Pancreas (tissue), 10 donors: Measurements from ENCODE around the gene DIAPH1. TPM values are rescaled to one million over a fixed set of nuclear protein-coding genes. Genes with fewer than 3 reads are reported as not detected.

Experiments used
- ATAC-seq, 4 donors: fragments of 200-7000 bp; cut with Tn5 transposase; one replicate each; pipeline versions ENCODE4 v1.8.0 to v1.9.1; 2020; ENCODE audit warnings: mild to moderate bottlenecking in 4 of 4, moderate library complexity in 4 of 4
- DNase-seq, 6 donors: peaks; one replicate each; pipeline ENCODE4 v3.0.0-alpha.2; 2020
- FAIRE-seq: peaks from 2 replicates; lab custom pipeline; 2012; peaks lifted over from hg19 to GRCh38; lab: Jason Lieb, UNC
- H3K27ac ChIP-seq, 4 donors: fragments of 200-600 bp; sonication (generic); 1 replicate in 3 of 4; 2 replicates in 1 of 4; pipeline versions ENCODE4 v1.5.0 to v1.8.0; 2020
- H3K27me3 ChIP-seq, 4 donors: fragments of 200-600 bp; one replicate each; pipeline ENCODE4 v1.8.0; 2021
- H3K36me3 ChIP-seq, 3 donors: fragments of 200-600 bp; sonication (generic) in 1 of 3; one replicate each; pipeline versions ENCODE4 v1.5.0 to v1.8.0; 2020 to 2021
- H3K4me1 ChIP-seq, 3 donors: fragments of 200-600 bp; one replicate each; pipeline ENCODE4 v1.8.0; 2021
- H3K4me3 ChIP-seq, 4 donors: fragments of 200-600 bp; sonication (generic) in 2 of 4; one replicate each; pipeline versions ENCODE4 v1.5.0 to v1.8.0; 2020 to 2021
- H3K9me3 ChIP-seq, 4 donors: fragments of 200-600 bp; one replicate each; pipeline ENCODE4 v1.8.0; 2021
- WGBS, 2 donors: extraction: QIAGEN DNeasy Blood & Tissue Kit; methylation state at CpG; one replicate each; pipeline ENCODE4 v1.1.7; 2013; 5-methylcytosine and 5-hydroxymethylcytosine counted together
- intact Hi-C, 3 donors: fragments of 100-400 bp; cut with DNase I; formaldehyde crosslinking; loops; one replicate each; pipeline versions ENCODE4 v1.11.1 to v1.14.2; 2022
- polyA plus RNA-seq, 2 donors: library from polyadenylated mRNA; stranded (reverse); fragments of 200-250 nt; gene quantifications; one replicate each; pipeline ENCODE4 v1.2.3, GENCODE V29; 2013
- total RNA-seq, 6 donors: library from RNA; stranded (reverse); fragmentation: NEBNext Ultra II Directional in 4 of 6; extraction: Animal tissue kit (Norgen Biotek cat#: 25700) in 4 of 6; gene quantifications; one replicate each; pipeline versions ENCODE4 v1.2.1 to v1.2.4, GENCODE V29; 2021 to 2023
- TF ChIP-seq, protein P1 (sequence below), 4 donors: fragments of 200-600 bp; sonication (generic) in 3 of 4; IDR thresholded peaks; one replicate each; pipeline versions ENCODE4 v1.5.0 to v1.8.0; 2021; ENCODE audit warnings: antibody characterized with exemption in 4 of 4
- donor health status: healthy with polysubstance abuse.
- donor health status: DM: no; HTN: no; CAD: no; lungs with moderate emphysema.
- donor health status: DM: no; HTN: no; CAD: no.
- donor health status: control.
- donor health status: control.
- donor health status: Bipolar disorder and iron deficiency.
- donor health status: DM: yes; HTN: yes; CAD: no.
- donor health status: DM: no; HTN: no; CAD: no.
- donor health status: DM: no; HTN: no; CAD: no.
- donor health status: DM: yes; HTN: yes; CAD: no.

The DIAPH1 gene
- total and polyA plus RNA-seq, 8 donors = 28.9 to 72.7 (median 56.5) TPM

DNA sequence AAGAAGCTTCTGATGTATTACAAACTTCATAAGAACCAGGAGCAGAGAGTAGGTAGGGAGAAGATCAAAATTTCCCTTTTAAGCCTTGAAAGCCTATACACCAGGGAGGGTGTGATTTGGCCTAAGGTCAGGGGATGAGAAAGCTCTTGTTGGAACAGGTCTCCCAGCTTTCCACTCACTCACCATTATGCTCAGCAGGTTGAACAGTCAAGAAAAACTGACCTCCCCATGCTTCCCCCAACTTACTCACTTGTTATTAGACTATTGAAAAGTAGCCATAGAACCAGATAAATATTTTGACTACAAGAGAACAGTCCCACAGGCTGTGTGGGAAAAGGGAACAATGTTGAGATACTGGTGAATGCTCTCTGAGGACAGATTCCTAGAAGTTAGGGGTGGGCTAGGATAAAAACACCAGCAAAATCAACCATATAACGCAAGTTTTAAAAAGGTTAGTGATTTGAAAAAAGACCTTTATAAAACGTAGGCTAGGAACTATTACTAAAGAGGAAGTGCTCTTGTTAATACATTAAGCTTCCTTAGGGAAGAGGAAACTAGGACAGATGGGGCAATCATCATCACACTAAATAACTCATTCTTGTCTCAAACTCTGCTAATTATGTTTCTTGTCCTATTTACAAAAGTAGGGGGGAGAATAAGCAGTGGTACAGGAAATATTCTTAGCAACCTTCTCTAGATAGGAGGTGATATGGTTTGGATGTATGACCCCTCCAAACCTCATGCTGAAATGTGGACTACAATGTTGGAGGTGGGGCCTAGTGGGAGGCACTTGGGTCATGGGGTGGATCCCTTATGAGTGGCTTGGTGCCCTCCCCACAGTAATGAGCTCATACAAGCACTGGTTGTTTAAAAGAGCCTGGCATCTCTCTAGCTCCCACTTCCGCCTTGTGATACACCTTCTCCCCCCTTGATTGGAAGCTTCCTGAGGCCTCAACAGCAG lies 98.9 kb downstream of the DIAPH1 start:
- H3K4me1 ChIP-seq = peaks cover 0 to 17% (median 0%) of the 10 kb centered on the region in 3 donors
- TF ChIP-seq, protein P1, sequence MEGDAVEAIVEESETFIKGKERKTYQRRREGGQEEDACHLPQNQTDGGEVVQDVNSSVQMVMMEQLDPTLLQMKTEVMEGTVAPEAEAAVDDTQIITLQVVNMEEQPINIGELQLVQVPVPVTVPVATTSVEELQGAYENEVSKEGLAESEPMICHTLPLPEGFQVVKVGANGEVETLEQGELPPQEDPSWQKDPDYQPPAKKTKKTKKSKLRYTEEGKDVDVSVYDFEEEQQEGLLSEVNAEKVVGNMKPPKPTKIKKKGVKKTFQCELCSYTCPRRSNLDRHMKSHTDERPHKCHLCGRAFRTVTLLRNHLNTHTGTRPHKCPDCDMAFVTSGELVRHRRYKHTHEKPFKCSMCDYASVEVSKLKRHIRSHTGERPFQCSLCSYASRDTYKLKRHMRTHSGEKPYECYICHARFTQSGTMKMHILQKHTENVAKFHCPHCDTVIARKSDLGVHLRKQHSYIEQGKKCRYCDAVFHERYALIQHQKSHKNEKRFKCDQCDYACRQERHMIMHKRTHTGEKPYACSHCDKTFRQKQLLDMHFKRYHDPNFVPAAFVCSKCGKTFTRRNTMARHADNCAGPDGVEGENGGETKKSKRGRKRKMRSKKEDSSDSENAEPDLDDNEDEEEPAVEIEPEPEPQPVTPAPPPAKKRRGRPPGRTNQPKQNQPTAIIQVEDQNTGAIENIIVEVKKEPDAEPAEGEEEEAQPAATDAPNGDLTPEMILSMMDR (IDR thresholded peaks at IDR 0.05) = no peak
- H3K9me3 ChIP-seq = no peaks in the 10 kb centered on the region
- no peak overlapping the region for H3K27ac ChIP-seq
- intact Hi-C loops = loop anchor here in 1 of 3 donors (10.0 kb wide), 1 partner anchor 105 kb away; the partner anchor contains the start of genes PCDHGA10 and PCDHGB7
- ATAC-seq (no peak), FAIRE-seq (no peak), DNase-seq (no peak)
- no peak overlapping the region for H3K4me3 ChIP-seq
- H3K27me3 ChIP-seq = no peaks in the 10 kb centered on the region
- peaks cover 0 to 14% (median 5%) of the 10 kb centered on the region in 3 donors for H3K36me3 ChIP-seq
- 85% methylated on average over 3 of the region's 3 CpGs for WGBS, 2 donors

DNA sequence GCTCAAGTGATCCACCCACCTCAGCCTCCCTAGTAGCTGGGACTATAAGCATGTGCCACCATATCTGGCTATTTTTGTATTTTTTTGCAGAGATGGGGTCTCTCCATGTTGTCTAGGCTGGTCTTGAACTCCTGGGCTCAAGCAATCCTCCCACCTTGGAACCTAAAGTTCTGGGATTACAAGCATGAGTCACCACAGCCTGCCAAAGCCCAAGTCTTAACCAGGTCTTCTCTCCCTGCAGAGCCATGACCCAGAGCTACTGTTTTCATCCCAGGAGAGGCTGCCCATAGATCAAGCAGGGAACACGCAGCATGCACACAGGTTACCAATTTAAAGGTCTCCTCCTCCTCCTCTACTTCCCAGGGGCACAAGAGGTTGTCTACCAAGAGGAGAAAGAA lies 100.2 kb downstream of the DIAPH1 start:
- H3K9me3 ChIP-seq = no peaks in the 10 kb centered on the region
- no peak overlapping the region for H3K27ac ChIP-seq
- no peak for ATAC-seq
- H3K36me3 ChIP-seq = peaks cover 0 to 14% (median 5%) of the 10 kb centered on the region in 3 donors
- FAIRE-seq = no peak
- TF ChIP-seq, protein P1 (IDR thresholded peaks at IDR 0.05) = no peak
- 95 to 100% methylated on average over 1 of the region's 1 CpG for WGBS, 2 donors
- intact Hi-C loops = no loop called here
- H3K4me3 ChIP-seq = no peak overlapping the region
- H3K4me1 ChIP-seq = peaks cover 0 to 18% (median 0%) of the 10 kb centered on the region in 3 donors
- DNase-seq = no peak
- no peaks in the 10 kb centered on the region for H3K27me3 ChIP-seq

DNA sequence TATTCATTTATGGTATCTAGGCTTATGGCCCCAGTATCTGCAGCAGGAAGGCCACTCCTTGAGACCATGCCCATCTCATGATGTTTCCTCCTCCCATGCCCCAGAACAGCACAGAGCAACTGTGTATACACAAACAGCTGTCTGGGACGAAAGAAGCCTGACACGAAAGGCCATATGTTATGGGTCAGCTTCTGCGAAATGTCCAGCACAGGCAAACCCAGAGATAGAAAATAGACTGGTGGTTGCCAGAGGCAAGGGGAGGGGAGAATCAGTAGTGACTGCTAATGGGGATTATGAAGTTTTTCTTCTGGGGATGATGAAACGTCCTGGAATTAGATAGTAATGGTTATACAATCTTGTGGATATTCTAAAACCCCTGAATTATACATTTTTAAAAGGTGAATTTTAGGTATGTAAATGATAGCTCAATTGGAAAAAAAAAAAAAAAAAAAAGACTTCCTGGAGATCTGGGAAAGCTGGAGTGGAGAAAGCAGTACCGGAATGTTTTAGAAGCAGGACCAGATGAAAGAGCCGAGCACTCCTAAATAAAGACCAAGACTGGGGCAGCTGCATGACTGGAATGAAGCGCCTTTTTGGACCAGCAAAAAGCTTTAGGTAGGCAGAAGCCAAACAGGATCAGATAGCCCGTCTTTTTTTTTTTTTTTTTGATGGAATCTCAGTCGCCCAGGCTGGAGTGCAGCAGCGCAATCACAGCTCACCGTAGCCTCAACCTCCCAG lies 100.8 kb downstream of the DIAPH1 start:
- intact Hi-C loops = no loop called here

DNA sequence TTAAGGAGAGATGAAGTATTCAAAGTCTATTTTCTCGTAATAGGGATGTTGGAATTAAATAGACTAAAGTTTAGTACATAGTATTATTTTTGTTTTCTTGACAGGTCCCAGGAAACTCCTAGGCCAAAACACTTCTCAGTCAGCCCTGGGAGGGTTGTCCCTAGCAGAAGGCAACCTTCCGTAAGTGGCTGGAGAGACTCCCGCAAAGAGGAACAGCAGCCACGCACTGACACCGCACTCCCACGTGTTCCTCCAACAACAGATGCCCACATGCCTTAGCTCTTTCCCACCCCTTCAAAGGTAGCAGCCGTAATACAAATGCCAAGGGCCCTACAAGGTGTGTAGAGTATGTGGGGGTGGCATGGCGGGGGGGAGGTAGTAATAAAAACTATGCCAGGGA lies 101.5 kb downstream of the DIAPH1 start:
- ATAC-seq (no peak), FAIRE-seq (no peak)
- no peak overlapping the region for H3K27ac ChIP-seq

More for the DNA sequence above, 100.8 kb downstream of the DIAPH1 start:
- FAIRE-seq = no peak
- TF ChIP-seq, protein P1 (IDR thresholded peaks at IDR 0.05) = no peak
- Histone ChIP-seq H3K4me1 (peaks cover 0 to 18% (median 0%) of the 10 kb centered on the region in 3 donors), H3K36me3 (peaks cover 0 to 14% (median 5%) of the 10 kb centered on the region in 3 donors), H3K9me3 (no peaks in the 10 kb centered on the region), H3K27ac (no peak overlapping the region), H3K27me3 (no peaks in the 10 kb centered on the region), H3K4me3 (no peak overlapping the region)
- no peak for DNase-seq
- WGBS, 2 donors = 87 to 90% methylated on average over 11 of the region's 11 CpGs
- no peak for ATAC-seq

More for the DNA sequence above, 101.5 kb downstream of the DIAPH1 start:
- Histone ChIP-seq H3K36me3 (peaks cover 0 to 14% (median 5%) of the 10 kb centered on the region in 3 donors), H3K4me1 (peaks cover 0 to 18% (median 0%) of the 10 kb centered on the region in 3 donors), H3K27me3 (no peaks in the 10 kb centered on the region), H3K9me3 (no peaks in the 10 kb centered on the region), H3K4me3 (no peak overlapping the region)
- intact Hi-C loops = no loop called here
- 88 to 92% methylated on average over 8 of the region's 8 CpGs for WGBS, 2 donors
- no peak for DNase-seq
- TF ChIP-seq, protein P1 (IDR thresholded peaks at IDR 0.05) = no peak
